Mesenchymal stem cell (in vitro differentiated cells and primary cell): ENCODE data around the gene FAM222B.

Source experiments
- DNase-seq: peaks from one replicate; pipeline ENCODE4 v3.0.0-alpha.2; 2013
- H2AFZ ChIP-seq: one replicate; pipeline ENCODE4 v1.6.1; 2013; ENCODE audit warnings: low read depth, mild to moderate bottlenecking, control low read depth, inconsistent platforms, low read length, moderate library complexity
- H2AK5ac ChIP-seq: 2 replicates; pipeline ENCODE4 v1.6.1; 2013; ENCODE audit warnings: low read length, moderate library complexity, mild to moderate bottlenecking, inconsistent platforms; ENCODE audit not compliant: severe bottlenecking
- H2BK120ac ChIP-seq: one replicate; pipeline ENCODE4 v1.6.1; 2013; ENCODE audit warnings: low read depth, mild to moderate bottlenecking, inconsistent platforms, low read length, moderate library complexity
- H2BK12ac ChIP-seq, 2 experiments: one replicate each; pipeline ENCODE4 v1.6.1; 2013; ENCODE audit warnings: inconsistent platforms in 2 of 2, low read length in 2 of 2, mild to moderate bottlenecking in 2 of 2, moderate library complexity in 2 of 2, control low read depth in 1 of 2
- H2BK15ac ChIP-seq: one replicate; pipeline ENCODE4 v1.6.1; 2013; ENCODE audit warnings: mild to moderate bottlenecking, low read depth, inconsistent platforms; ENCODE audit not compliant: poor library complexity, severe bottlenecking
- H2BK5ac ChIP-seq: 2 replicates; pipeline ENCODE4 v1.6.1; 2013; ENCODE audit warnings: low read depth, mild to moderate bottlenecking, low read length, control low read depth, inconsistent platforms; ENCODE audit not compliant: poor library complexity, severe bottlenecking
- H3K14ac ChIP-seq, 2 experiments: one replicate each; pipeline ENCODE4 v1.6.1; 2013; ENCODE audit warnings: inconsistent platforms in 2 of 2, low read length in 2 of 2, control low read depth in 1 of 2, mild to moderate bottlenecking in 1 of 2, moderate library complexity in 1 of 2
- H3K18ac ChIP-seq, 2 experiments: one replicate each; pipeline ENCODE4 v1.6.1; 2013; ENCODE audit warnings: inconsistent platforms in 2 of 2, low read length in 2 of 2, control low read depth in 1 of 2, low read depth in 1 of 2, mild to moderate bottlenecking in 1 of 2
- H3K23ac ChIP-seq, 2 experiments: one replicate each; pipeline ENCODE4 v1.6.1; 2013; ENCODE audit warnings: inconsistent platforms in 2 of 2, low read length in 2 of 2, mild to moderate bottlenecking in 2 of 2, moderate library complexity in 2 of 2, control low read depth in 1 of 2
- H3K27ac ChIP-seq: 2 replicates; pipeline ENCODE4 v1.5.1; 2013; ENCODE audit warnings: mild to moderate bottlenecking, moderate library complexity, low read length, control low read depth, inconsistent platforms; ENCODE audit not compliant: poor library complexity, severe bottlenecking
- H3K27me3 ChIP-seq, 2 experiments: 2 replicates each; pipeline versions ENCODE4 v1.6.1 to v1.7.0; 2013; ENCODE audit warnings: low read length in 2 of 2, mild to moderate bottlenecking in 2 of 2, moderate library complexity in 2 of 2, control low read depth in 1 of 2, inconsistent platforms in 1 of 2; ENCODE audit not compliant: control insufficient read depth in 1 of 2, insufficient read depth in 1 of 2
- H3K36me3 ChIP-seq, 2 experiments: 2 replicates each; pipeline versions ENCODE4 v1.6.1 to v1.7.0; 2013; ENCODE audit warnings: low read length in 2 of 2, control low read depth in 1 of 2, inconsistent platforms in 1 of 2, low read depth in 1 of 2, mild to moderate bottlenecking in 1 of 2; ENCODE audit not compliant: insufficient read depth in 2 of 2, control insufficient read depth in 1 of 2
- H3K4ac ChIP-seq, 2 experiments: one replicate each; pipeline ENCODE4 v1.6.1; 2013; ENCODE audit warnings: inconsistent platforms in 2 of 2, low read length in 2 of 2, mild to moderate bottlenecking in 2 of 2, moderate library complexity in 2 of 2, control low read depth in 1 of 2, low read depth in 1 of 2
- H3K4me1 ChIP-seq: 2 replicates; pipeline ENCODE4 v1.6.1; 2013; ENCODE audit warnings: low read depth, low read length, control low read depth; ENCODE audit not compliant: control insufficient read depth, insufficient read depth
- H3K4me2 ChIP-seq: 2 replicates; pipeline ENCODE4 v1.6.1; 2013; ENCODE audit warnings: low read length, mild to moderate bottlenecking, inconsistent platforms; ENCODE audit not compliant: poor library complexity, severe bottlenecking
- H3K4me3 ChIP-seq, 2 experiments: 2 replicates each; pipeline versions ENCODE4 v1.5.1 to v1.7.0; 2013; ENCODE audit warnings: low read length in 2 of 2, mild to moderate bottlenecking in 2 of 2, control low read depth in 1 of 2, low read depth in 1 of 2; ENCODE audit not compliant: insufficient read depth in 1 of 2
- H3K79me1 ChIP-seq: replicated peaks from 2 replicates; pipeline ENCODE4 v1.6.1; 2013; ENCODE audit warnings: mild to moderate bottlenecking, control low read depth, low read length, inconsistent platforms; ENCODE audit not compliant: poor library complexity, severe bottlenecking
- H3K9ac ChIP-seq: 2 replicates; pipeline ENCODE4 v1.7.0; 2013; ENCODE audit warnings: mild to moderate bottlenecking, low read length, moderate library complexity
- H3K9me3 ChIP-seq: 2 replicates; pipeline ENCODE4 v1.7.0; 2013; ENCODE audit warnings: mild to moderate bottlenecking, low read length; ENCODE audit not compliant: control insufficient read depth
- H4K8ac ChIP-seq: one replicate; pipeline ENCODE4 v1.6.1; 2013; ENCODE audit warnings: inconsistent platforms, mild to moderate bottlenecking, low read length, moderate library complexity
- H4K91ac ChIP-seq: one replicate; pipeline ENCODE4 v1.6.1; 2013; ENCODE audit warnings: mild to moderate bottlenecking, low read length, inconsistent platforms
- WGBS: methylation state at CpG from one replicate; pipeline ENCODE4 v1.1.7; 2013; ENCODE audit warnings: mixed read lengths; 5-methylcytosine and 5-hydroxymethylcytosine counted together

FAM222B gene

GRCh38 chr17:28774206-28774605 is 68.4 kb downstream of the FAM222B start:
- H2BK12ac ChIP-seq = no peak overlapping the region
- no peak for DNase-seq
- H3K14ac ChIP-seq = no peak overlapping the region
- no peak overlapping the region for H2AFZ ChIP-seq
- H3K4me2 ChIP-seq = no peak overlapping the region
- H3K27ac ChIP-seq = no peak overlapping the region
- H3K27me3 ChIP-seq = no peaks in the 10 kb centered on the region
- no peak overlapping the region for H2BK120ac ChIP-seq
- peaks cover 0 to 12% of the 10 kb centered on the region in 2 experiments for H3K36me3 ChIP-seq
- no peaks in the 10 kb centered on the region for H3K4me1 ChIP-seq
- peaks cover 18% of the 10 kb centered on the region for H3K79me1 ChIP-seq
- H3K4me3 ChIP-seq = no peak overlapping the region
- H3K9ac ChIP-seq = no peak overlapping the region
- H3K4ac ChIP-seq = no peak overlapping the region
- WGBS = 96% methylated on average over 3 of the region's 3 CpGs
- H4K8ac ChIP-seq = no peak overlapping the region
- H3K18ac ChIP-seq = no peak overlapping the region
- no peak overlapping the region for H2BK15ac ChIP-seq
- H4K91ac ChIP-seq = no peak overlapping the region
- no peak overlapping the region for H2BK5ac ChIP-seq
- H2AK5ac ChIP-seq = no peak overlapping the region
- no peak overlapping the region for H3K23ac ChIP-seq
- no peaks in the 10 kb centered on the region for H3K9me3 ChIP-seq

DNA sequence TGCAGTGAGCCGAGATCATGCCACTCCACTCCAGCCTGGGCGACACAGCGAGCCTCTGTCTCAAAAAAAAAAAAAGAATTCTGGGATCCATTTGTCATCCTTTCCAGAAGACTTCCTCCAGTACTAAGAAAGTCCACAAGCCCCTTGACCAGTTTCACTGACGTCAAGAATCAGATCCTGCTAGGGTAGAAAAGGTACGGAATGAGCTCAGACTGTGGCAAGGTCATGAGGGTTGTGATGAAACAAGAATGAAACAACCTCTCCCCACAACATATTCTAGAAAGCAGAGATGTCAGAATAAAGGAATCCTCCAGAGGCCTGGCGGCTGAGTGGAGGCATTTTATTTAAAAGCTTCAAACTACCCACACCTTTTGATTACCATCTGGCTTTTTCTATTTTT is 68.9 kb downstream of the FAM222B start:
- no peaks in the 10 kb centered on the region for H3K4me1 ChIP-seq
- H3K23ac ChIP-seq = no peak overlapping the region
- H4K8ac ChIP-seq = no peak overlapping the region
- peaks cover 0 to 8% of the 10 kb centered on the region in 2 experiments for H3K36me3 ChIP-seq
- H2AFZ ChIP-seq = no peak overlapping the region
- WGBS = 100% methylated on average over 4 of the region's 6 CpGs
- no peaks in the 10 kb centered on the region for H3K27me3 ChIP-seq
- H3K18ac ChIP-seq = no peak overlapping the region
- H2AK5ac ChIP-seq = no peak overlapping the region
- no peak overlapping the region for H4K91ac ChIP-seq
- no peak overlapping the region for H3K27ac ChIP-seq
- no peak overlapping the region for H3K4me3 ChIP-seq
- H3K79me1 ChIP-seq = peaks cover 18% of the 10 kb centered on the region
- DNase-seq = no peak
- no peak overlapping the region for H2BK5ac ChIP-seq
- no peak overlapping the region for H3K4ac ChIP-seq
- H2BK120ac ChIP-seq = no peak overlapping the region
- no peak overlapping the region for H3K9ac ChIP-seq
- no peak overlapping the region for H3K14ac ChIP-seq
- no peaks in the 10 kb centered on the region for H3K9me3 ChIP-seq
- no peak overlapping the region for H3K4me2 ChIP-seq
- H2BK12ac ChIP-seq = no peak overlapping the region
- no peak overlapping the region for H2BK15ac ChIP-seq

- H2BK12ac ChIP-seq = no peak overlapping the region
- H2AK5ac ChIP-seq = no peak overlapping the region
- H2BK120ac ChIP-seq = no peak overlapping the region
- no peak overlapping the region for H2BK5ac ChIP-seq
- H3K4me3 ChIP-seq = no peak overlapping the region
- no peak overlapping the region for H3K4me2 ChIP-seq
- no peak overlapping the region for H3K27ac ChIP-seq
- peaks cover 9% of the 10 kb centered on the region for H3K4me1 ChIP-seq
- no peak for DNase-seq
- no peak overlapping the region for H3K9ac ChIP-seq
- H3K79me1 ChIP-seq = peaks cover 19% of the 10 kb centered on the region
- no peak overlapping the region for H3K18ac ChIP-seq
- no peaks in the 10 kb centered on the region for H3K9me3 ChIP-seq
- no peak overlapping the region for H2BK15ac ChIP-seq
- no peak overlapping the region for H4K91ac ChIP-seq
- no peak overlapping the region for H3K14ac ChIP-seq
- H3K23ac ChIP-seq = no peak overlapping the region
- no peak overlapping the region for H3K4ac ChIP-seq
- H3K36me3 ChIP-seq = peaks cover 9 to 38% of the 10 kb centered on the region in 2 experiments
- 90% methylated on average over 4 of the region's 4 CpGs for WGBS
- no peaks in the 10 kb centered on the region for H3K27me3 ChIP-seq
- no peak overlapping the region for H4K8ac ChIP-seq
- H2AFZ ChIP-seq = no peak overlapping the region
Measured at GRCh38 chr17:28765038-28765437, 77.6 kb downstream of the FAM222B start.

DNA sequence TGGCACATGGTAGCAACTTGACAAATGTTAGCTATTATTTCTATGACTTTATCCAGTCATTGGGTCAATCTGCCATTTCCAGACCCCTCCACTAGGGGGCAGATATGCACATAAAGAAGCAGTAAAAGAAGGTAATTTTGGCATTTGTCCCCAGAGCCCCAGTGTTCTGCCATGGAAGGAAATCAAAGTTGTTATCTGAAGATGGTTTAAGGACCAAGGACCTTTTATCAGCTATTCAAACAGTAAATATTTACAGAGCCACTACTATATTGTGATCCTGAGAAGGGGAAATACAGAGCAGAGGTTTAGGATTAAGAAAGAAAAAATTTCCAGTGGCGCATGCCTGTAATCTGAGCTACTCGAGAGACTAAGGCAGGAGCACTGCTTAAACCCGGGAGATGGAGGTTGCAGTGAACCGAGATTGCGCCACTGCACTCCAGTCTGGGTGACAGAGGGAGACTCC is 78.8 kb downstream of the FAM222B start:
- WGBS = 86% methylated on average over 5 of the region's 5 CpGs

More for the DNA sequence above, 78.8 kb downstream of the FAM222B start:
- H3K36me3 ChIP-seq = peaks cover 19 to 50% of the 10 kb centered on the region in 2 experiments
- no peak overlapping the region for H2BK120ac ChIP-seq
- H2BK5ac ChIP-seq = no peak overlapping the region
- no peaks in the 10 kb centered on the region for H3K9me3 ChIP-seq
- H2BK12ac ChIP-seq = no peak overlapping the region
- H2AFZ ChIP-seq = no peak overlapping the region
- H3K27me3 ChIP-seq = no peaks in the 10 kb centered on the region
- H3K18ac ChIP-seq = no peak overlapping the region
- no peak overlapping the region for H3K27ac ChIP-seq
- DNase-seq = peak; percentile 78
- no peak overlapping the region for H3K4me2 ChIP-seq
- H3K4me3 ChIP-seq = no peak overlapping the region
- H3K79me1 ChIP-seq = peaks cover 24% of the 10 kb centered on the region
- no peak overlapping the region for H4K91ac ChIP-seq
- no peak overlapping the region for H3K14ac ChIP-seq
- H3K4me1 ChIP-seq = peaks cover 9% of the 10 kb centered on the region
- no peak overlapping the region for H2BK15ac ChIP-seq
- H3K9ac ChIP-seq = no peak overlapping the region
- H4K8ac ChIP-seq = no peak overlapping the region
- no peak overlapping the region for H3K23ac ChIP-seq
- no peak overlapping the region for H3K4ac ChIP-seq
- no peak overlapping the region for H2AK5ac ChIP-seq
